GM12801 (cell line): ENCODE data around the gene OR51L1.

Experiments used
- TF ChIP-seq, protein P1 (sequence below): IDR thresholded peaks from one replicate; pipeline ENCODE4 v1.5.1; 2011; ENCODE audit warnings: control low read depth; ENCODE audit not compliant: insufficient read length; ENCODE audit errors: extremely low read depth

OR51L1 gene

DNA sequence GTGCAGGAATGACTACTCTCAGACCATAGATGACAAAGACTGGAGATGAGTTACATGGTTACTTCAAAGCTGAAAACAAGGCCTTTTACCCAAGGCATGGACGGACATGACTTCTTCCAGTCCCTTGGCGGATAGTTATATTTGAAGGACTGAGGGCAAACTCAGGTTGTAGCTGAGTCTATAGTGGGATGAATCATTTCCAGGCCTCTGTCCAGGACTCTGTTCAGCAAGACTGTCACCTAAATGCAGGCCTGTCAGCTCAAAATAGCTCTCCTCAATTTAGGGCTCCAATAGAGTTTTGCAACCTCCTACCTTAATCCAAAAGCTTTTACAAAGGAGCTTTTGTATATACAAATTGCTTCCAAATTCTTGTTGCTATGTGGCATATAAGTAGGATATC lies 27.3 kb downstream of the OR51L1 start:
- TF ChIP-seq, protein P1, sequence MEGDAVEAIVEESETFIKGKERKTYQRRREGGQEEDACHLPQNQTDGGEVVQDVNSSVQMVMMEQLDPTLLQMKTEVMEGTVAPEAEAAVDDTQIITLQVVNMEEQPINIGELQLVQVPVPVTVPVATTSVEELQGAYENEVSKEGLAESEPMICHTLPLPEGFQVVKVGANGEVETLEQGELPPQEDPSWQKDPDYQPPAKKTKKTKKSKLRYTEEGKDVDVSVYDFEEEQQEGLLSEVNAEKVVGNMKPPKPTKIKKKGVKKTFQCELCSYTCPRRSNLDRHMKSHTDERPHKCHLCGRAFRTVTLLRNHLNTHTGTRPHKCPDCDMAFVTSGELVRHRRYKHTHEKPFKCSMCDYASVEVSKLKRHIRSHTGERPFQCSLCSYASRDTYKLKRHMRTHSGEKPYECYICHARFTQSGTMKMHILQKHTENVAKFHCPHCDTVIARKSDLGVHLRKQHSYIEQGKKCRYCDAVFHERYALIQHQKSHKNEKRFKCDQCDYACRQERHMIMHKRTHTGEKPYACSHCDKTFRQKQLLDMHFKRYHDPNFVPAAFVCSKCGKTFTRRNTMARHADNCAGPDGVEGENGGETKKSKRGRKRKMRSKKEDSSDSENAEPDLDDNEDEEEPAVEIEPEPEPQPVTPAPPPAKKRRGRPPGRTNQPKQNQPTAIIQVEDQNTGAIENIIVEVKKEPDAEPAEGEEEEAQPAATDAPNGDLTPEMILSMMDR = no peak

DNA sequence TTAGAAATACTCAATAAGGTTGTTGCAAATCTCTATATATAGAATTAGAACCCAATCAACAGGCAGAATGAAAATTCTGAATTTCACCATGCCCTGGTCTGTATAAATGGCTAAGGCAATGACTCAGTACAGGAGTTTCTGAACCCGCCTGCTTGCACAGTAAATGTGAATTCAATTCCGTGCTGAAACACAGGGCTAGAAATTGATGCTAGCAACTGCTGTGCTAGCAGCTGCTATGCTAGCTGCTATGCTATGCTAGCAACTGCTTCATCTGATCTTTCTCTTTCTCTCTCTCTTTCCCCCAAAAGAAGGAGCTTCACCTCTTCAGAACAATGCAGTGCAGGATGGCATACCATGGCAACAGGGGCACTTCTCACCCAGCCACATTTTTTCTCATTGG lies 42.0 kb downstream of the OR51L1 start:
- TF ChIP-seq, protein P1 = no peak

DNA sequence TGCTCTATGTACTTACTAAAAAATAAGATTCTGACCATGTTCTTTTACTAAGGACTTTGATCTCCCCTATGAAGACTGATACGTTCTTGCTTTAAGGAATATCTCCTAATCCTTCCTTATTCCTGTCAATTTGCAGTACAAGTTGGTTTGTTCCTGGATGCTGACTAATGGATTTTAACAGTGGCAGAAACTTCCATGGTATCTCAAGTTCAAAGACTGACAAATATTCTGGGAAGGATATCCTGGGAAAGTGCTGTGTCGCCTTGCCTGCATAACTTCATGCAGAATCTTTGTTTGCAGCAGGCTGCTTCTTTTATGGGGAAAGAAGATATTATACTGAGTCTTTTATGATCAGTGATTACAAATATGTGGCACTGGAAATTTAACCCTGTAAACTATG lies 43.3 kb downstream of the OR51L1 start:
- TF ChIP-seq, protein P1 = no peak

DNA sequence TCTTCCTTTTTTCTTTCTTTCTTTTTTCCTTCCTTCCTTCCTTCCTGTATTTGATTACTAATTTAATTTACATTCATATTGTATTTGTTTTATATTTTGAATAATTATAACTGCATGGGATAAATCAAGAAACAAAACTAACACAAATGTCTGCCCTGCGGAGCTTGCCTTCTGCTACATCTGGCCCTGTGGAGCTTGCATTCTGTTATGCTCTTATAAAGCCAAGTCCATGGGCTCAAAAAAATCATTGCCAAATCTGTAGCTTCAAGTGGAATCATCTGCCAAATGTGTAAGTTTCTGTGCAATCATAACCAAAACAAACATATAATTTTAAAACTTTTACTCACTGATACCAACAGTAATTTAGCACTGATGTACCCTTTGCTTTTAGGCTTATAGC lies 43.7 kb downstream of the OR51L1 start:
- TF ChIP-seq, protein P1 = no peak

DNA sequence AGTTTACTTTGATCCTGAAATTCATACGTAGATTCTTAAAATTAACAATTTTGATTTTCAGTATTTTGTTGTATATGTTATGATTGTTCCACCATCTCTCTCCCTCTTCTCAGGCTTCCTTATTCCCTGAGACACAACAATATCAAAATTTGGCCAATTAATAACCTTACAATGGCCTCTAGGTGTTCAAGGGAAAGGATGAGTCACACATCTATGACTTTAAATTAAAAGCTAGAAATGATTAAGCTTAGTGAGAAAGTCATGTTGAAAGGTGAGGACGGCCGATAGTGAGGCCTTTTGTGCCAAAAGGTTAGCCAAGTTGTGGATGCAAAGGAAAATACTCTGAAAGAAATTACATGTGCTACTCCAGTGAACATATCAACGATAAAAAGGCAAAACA lies 46.2 kb downstream of the OR51L1 start:
- TF ChIP-seq, protein P1 = no peak

DNA sequence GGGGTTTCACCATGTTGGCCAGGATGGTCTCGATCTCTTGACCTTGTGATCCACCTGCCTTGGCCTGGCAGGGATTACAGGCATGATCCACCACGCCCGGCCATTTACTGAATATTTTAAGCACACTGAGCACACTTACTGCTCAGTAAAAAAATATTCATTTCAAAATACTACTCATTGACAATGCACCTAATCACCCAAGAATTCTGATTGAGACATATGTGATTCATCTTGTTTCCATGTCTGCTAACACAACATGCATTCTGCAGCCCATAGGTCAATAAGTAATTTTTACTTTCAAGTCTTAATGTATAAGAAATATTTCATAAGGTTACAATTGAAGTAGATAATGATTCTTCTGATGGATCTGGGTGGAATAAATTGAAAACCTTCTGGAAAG lies 47.4 kb downstream of the OR51L1 start:
- TF ChIP-seq, protein P1 = no peak

DNA sequence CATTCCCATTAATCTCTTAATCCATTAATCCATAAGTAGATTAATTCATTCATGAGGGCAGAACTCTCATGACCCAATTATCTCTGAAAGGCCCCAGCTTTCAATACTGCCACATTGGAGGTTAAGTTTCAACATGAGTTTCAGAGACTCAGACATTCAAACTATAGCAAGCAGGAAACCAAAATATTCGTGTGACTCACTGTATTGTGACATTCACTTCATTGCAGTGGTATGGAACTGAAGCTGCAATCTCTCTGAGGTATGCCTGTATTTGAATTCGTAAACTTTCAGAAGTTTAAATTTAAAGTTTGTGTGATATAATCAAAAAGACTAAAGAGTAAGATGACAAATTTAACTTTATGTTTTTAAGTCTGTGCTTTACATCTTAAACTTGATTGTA lies 48.7 kb downstream of the OR51L1 start:
- TF ChIP-seq, protein P1 = no peak

DNA sequence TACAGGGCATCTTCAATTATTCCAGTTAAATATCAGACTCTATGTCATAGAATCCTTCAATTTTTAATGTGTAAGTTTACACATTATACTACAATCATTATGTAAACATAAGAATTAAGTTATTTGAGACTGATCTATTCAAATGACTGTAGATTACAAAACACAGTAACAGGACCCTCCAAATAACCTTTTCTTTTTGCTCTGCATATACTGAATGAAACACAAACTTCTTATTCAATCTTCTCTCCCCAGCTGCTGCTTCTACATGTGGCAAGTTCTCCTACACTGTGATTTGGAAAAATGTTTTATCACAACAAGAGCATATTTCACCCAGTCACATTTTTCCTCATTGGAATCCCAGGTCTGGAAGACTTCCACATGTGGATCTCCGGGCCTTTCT lies 51.6 kb downstream of the OR51L1 start, which contains the start of gene OR52J3:
Gene OR52J3, plus strand, starts transcription at position 301 of the 400 bp plus-strand sequence. Its CDS starts 0 bp downstream, at position 301.
- TF ChIP-seq, protein P1 = no peak
